ENCODE results near the gene USH1G.
"Not testable (repeated sequence)": the region's sequence is repeated elsewhere in the genome, so short reads cannot be mapped to it uniquely, and the experiment has no call there.

USH1G gene

DNA sequence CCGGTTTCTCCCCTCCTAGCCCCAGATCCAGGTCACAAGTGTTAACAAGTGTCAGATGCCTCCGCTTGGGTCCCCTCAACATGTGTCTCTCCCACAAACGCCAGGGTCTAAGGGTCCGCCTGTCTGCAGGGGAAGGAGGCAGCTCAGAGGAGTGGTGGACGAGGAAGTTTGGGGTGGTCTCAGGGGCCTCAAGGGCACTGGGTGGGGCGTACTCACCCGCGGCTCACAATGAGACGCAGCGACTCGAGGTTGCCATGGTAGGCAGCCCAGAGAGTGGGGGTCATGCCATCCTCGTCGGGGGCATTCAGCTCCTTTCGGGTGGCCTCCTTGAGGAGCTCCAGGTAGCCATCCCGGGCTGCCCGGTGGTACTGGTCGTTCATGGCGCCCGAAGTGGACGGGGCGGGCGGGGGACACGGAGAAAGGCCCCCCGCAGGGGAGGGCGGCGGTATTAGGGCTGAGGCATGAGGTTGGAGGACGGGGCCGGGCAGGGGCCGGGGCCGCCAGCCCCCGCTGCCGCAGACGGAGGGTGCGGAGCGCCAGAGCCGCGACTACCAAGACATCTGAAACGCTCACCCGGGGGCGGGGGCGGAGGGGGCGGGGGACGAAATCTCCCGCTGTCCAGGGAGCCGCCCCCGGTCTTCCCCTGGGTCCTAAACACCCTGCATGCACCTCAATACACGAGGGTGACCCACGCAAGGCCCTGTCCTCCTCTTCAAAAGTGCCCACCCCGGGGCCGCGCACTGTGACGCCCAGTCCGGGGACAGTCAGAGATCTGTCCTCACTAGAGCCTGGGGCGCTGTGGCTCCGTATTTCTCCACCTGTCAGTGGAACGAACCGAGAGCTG lies at the start of gene USH1G:
USH1G (minus strand) TSS at position 562 of the 844 bp plus-strand sequence; CDS start at position 380, 182 bp downstream.
- DNase-seq (ENCODE audit: low spot score), result no peak

DNA sequence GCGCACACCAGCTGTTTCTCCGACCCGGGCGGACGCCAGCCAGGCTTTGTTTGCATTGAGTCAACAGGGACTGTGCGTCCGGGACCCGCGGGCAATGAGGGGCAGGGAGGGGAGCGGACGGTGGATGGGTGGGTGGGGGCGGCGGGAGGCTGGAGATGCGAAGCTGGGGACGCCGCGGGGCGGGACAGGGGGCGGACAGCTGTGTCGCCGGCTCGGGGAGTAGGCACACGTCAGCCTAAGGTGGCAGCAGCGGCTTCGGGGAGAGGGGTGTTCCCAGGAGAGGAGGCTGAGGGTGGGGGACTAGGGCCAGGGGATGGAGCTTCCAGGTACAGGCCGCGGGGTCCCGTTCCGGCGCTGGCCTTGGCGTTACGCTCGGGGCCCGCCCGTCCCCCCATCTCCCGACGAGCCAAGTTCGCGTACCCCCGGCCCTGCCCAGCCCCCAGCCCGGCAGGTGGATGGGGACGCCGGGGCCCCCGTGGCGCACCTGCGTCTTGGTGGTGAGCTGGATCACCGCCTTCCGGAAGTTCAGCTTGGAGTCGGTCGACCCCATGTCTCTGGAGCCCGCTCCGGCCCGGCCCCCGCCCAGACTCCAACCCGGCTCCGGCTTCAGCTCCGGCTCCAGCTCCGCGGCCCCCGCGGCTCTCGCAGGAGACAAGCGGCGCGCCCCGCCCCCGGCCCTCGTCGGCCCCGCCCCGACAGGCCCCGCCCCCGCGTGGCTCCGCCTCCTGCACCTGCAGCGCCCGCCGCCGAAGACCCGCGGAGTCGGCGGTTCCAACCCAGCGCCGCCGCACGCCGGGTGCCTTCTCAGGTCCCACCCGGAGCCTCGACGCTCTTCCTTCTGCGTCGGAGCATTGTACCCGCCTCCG lies 49.3 kb upstream of the USH1G start, which contains the start of gene HID1:
HID1 (minus strand) TSS at position 653 of the 866 bp plus-strand sequence; CDS start at position 550, 103 bp downstream.
- peak; percentile 58 for DNase-seq (ENCODE audit: low spot score)

DNA sequence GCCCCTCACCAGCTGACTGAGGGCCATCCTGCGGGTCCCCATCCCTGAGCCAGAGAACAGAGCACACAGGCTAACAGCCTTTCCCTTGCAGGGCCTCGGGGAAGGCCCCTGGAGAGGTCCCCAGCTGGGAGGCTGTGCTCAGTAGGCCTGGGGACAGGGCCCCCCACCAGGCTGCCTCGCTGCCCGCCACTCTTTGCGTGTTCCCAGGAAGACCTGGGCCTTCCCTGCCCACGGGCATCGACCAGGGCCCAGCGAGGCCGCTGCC lies 48.7 kb upstream of the USH1G start:
- no peak for DNase-seq (ENCODE audit: low spot score)

DNA sequence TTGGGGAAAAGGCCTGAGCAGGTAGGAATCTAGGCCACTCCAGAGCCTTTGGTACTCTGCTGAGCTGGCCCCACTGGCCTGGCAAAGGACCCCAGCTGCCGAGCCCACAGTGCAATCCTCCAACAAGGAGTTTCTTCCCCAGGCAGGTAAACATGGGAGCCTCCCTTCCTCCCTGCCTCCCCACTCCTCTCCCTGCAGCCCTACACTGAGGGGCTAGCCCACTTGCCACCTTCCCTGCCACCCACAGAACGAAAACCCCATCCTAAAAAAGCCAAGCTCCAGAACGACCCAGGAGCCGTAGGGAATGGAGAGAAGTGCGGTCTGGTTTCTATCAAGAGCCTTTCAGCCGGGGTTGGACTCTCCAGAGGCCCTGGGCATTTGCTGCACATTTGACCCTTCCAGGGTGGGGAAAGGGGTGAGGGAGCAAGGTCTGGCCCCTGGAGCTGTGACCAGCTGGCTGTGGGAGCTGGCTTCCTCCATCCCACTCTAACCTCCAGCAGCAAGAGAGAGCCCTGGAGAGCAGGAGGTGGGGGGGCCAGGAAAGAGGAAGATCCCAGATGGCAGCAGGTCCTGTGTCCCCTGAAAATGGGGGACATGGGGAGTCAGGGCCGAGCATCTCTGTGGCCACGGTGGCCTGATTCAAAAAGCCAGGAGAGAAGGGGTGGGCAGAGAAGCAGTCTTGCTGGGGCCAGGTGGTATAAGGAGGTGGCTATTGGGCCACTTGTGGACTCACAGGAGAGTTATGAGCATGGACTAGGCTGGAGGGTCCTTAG lies 48.2 kb upstream of the USH1G start:
- no peak for DNase-seq (ENCODE audit: low spot score)

DNA sequence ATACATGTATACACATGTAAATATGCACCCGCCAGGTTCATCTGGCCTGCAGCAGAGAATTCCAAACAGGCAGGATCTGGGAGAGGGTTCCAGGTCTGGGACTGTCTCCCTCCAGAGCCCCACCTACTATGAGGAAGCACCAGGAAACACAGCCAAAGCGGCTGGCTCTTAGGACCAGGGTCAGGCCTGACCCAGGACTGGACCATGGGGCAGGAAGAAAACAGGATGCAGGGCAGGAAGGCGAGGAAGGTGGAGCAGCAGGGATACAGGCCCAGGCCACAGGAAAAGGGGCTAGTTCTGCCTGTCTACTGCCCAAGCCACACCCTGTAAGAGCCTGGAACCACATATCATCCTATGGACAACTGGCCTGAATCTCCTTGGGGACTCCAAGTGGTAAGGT lies 47.3 kb upstream of the USH1G start:
- no peak for DNase-seq (ENCODE audit: low spot score)

DNA sequence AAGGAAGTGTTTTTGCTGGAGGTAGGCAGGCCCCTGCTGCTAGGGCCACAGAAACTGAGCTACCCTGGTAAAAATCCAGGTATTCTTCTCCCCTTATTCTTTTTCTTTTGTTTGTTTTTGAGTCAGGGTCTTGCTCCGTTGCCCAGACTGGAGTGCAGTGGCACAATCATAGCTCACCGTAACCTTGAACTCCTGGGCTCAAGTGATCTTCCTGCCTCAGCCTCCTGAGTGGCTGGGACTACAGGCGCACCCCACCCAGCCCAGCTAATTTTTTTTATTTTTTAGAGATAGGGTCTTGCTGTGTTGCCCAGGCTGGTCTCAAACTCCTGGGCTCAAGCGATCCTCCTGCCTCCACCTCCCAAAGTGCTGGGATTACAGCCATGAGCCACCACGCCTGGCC lies 46.4 kb upstream of the USH1G start:
- DNase-seq (ENCODE audit: low spot score), result not testable (repeated sequence)

DNA sequence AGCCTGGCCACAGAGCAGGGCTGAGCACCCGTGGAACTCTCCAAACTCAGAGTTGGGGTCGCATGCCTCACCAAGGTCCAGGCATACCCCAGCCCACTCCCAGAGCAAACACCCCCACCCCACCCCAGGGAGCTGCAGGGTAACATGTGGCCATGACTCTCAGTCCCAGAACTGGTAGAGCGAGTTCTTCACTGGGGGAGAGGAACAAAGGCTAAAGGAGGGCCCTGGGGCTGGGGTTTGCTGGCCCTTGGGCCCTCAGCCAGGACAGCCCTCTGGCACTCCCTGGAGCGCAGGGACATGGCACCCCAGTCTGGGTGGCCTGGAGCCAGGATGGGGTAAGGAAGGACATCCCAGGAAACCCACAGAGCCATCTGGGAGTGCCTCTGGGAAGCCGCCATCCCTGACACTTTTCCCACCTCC lies 45.3 kb upstream of the USH1G start:
- DNase-seq (ENCODE audit: low spot score), result no peak

DNA sequence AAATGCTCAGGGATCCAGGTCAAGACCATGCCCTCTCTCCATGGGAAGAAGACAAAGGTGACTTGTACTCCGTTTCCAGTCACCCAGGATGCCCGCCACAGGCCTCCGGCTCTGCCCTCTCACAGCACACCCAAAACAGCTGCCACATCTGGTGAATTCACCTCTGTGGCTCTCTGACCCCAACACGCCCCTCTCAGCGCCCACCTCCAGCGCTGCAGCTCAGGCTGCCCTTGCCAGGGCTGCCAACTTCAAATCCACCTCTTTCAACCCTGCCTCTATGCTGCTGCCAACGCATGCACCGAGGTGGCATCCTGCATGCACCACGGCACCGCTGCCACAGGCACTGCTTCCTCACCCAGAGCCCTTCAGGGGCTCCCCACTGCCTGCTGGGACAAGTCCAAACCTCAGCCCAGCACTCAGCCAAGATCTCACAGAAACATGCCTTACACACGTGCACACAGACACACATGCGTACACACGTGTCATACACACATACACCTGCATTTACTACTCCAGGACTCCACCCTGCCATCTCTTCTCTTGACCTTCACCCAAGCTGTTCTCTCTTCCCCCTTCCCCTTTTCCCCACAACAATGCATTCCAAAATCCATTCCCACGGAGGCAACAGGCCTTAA lies 42.0 kb upstream of the USH1G start:
- no peak for DNase-seq (ENCODE audit: low spot score)

DNA sequence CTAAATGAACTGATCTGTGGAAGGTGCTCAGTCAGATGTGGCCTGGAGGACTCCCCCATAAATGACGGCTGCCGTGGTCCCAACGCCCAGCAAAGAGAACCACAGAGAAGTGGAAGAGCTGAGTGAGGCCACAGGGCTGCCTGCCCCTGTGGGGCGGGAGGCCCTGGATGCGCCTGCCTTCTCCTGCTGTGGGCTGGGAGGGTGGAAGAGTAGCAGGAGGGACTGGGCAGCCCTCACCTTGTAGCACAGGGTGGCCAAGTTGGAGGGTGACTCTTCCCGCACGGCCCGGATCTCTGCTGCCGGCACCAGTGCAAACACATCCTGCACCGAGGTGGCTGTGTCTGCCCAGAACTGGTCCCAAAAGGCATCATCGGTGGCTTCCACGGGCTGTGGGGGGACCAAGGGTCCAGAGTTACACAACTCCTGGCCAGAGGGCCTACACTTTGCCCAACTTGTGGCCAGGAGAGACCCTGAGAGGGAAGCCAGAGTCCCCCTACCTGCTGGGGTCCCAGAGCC lies 41.2 kb upstream of the USH1G start:
- DNase-seq (ENCODE audit: low spot score), result no peak

DNA sequence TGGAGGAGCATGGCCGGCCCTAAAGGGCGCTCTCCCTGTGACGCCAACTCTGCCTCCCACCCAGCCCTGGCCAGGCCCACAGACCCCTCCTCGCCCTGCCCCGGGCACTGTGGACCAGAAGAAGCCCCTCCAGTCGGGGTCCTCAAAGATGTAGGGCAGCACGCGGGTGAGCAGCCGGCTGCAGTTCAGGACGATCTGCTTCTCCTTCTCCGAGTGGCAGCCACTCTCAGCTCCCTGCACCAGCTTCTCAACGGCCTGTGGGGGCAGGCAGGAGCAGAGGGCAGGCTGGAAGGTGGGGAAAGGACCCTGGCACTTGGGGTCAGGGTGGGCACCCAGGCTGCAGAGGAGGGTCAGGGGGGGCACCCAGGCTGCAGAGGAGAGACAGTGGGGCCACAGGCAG lies 40.6 kb upstream of the USH1G start:
- DNase-seq (ENCODE audit: low spot score), result no peak

DNA sequence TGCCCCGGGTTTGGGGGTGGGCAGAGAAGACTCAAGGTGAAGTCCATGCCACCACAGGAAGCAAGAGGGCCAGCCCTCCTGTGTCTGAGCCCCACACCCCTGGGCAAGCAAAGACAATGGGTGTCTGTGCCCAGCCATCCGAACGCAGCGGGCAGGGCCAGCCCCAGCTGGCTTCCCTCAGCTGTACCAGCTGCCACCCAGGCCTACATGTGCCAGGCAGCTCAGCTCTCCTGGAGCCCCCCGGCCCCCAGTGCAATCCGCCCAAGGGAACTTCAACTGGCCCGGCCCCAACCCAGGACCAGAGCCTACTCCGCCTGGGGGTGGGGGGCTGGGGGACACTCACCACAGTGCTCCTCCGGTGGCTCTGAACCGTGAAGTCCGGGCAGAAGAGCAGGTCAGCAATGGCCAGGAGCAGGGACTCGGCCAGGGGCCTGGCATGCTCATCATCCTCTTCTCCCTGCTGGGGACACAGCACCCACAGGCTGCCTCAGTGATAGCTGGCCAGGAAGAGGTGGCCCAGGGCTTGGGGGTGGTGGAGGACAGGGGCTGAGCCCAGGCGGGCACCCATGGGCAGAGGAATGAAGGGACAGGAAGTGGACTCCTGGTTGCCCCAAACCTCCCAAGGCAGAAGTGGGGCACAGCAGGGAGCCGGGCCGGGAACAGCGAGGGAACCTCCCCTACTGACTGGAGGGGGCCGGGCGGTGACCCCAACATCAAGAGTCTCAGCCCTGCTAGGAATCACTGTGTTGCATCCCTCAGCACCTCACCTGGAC lies 39.8 kb upstream of the USH1G start:
- no peak for DNase-seq (ENCODE audit: low spot score)

DNA sequence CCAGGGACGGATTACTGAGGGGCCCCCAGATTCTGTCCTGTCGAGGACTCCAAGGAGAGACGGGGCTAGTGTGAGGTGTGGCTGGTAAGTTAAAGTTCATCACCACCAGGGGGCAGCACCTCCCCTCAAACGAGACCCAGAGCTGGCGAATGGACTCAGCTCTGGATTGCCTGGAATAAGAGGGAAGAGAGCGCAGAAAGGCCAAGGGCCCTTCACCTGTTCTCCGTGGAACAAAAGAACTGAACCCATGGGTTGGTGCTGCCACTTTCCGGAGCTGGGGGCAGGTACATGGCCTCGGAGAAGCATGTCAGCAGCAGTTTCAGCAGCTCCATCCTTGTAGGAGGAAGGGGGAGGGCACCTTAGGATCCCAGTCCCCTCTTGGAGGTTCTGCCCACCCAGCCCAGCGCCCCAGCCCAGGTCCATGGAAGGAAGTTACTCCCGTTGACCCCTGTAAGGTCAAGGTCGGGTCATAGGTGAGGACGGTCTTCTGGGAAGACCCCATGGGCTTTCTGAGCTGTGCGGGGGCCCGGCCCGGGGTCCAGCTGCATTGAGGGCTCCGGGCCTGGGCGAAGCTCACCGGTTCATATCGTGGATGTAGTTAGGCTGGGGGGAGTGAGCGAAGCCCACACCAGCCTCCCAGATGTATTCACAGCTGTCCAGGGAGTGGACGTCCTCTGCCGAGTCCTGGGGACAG lies 38.7 kb upstream of the USH1G start:
- DNase-seq (ENCODE audit: low spot score), result peak; percentile 83

DNA sequence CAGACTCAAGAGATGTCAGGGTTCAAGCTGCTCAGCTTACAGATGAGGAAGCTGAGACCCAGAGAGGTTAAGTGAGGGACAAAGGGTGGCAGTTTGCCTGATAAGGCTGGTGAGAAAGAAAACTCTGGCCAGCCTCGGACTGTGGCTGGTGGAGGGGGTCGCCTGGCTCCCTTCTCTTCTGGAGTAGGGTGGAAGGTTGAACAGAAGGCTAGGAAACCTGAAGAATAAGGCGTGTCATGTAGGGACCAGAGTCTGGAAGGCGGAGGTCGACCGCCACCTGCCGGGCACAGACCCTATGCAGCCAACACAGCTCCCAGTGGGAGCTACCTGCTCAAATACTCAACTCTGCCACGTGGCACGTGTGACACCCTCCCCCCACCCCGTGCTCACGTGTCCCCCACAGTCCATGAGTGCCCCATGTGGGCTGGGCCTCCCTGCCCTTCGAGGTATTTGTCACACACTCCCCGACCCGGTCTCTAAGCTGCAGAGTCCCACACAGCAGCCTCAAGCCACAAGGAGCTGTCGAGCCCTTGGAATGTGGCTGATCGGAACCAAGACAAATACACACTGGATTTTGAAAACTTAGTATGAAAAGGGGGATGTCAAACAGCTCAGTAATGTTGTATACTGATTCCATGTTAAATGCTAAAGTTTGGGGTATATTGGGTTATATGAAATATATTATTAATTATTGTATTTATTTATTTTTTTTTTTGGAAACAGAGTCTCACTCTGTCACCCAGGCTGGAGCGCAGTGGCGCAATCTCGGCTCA lies 37.7 kb upstream of the USH1G start:
- DNase-seq (ENCODE audit: low spot score), result no peak

DNA sequence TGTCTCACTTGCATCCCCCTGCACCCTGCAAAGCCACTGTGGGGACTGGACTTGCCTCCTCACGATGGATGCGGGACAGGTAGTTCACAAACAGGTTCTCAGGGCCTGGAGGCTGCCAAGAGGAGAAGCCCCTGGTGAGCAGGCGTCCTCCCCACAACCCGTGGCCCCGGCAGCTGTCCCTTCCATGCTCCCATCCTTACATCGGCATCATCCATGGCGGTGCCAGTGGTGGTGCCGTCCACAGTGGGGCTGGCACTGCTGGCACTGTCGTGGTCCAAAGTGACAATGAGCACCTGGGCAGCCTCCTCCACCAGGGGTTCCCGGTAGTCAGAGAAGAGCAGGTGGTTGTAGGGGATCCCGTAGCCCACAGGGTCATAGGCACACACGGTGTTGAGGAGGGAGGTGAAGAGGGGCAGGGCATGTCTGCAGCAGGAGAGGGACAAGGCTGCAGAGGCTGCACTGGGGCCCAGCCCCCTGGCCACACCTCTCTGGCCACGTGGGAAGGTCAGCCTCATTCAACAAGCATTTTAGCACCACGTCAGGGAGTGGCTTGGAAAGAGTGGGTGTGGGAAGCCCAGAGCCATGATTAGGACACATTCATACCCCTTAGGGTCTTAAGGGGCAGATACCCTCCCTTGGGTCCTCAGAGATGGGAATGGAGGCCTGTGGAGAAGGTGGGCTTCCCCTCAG lies 36.9 kb upstream of the USH1G start:
- DNase-seq (ENCODE audit: low spot score), result peak; percentile 40

DNA sequence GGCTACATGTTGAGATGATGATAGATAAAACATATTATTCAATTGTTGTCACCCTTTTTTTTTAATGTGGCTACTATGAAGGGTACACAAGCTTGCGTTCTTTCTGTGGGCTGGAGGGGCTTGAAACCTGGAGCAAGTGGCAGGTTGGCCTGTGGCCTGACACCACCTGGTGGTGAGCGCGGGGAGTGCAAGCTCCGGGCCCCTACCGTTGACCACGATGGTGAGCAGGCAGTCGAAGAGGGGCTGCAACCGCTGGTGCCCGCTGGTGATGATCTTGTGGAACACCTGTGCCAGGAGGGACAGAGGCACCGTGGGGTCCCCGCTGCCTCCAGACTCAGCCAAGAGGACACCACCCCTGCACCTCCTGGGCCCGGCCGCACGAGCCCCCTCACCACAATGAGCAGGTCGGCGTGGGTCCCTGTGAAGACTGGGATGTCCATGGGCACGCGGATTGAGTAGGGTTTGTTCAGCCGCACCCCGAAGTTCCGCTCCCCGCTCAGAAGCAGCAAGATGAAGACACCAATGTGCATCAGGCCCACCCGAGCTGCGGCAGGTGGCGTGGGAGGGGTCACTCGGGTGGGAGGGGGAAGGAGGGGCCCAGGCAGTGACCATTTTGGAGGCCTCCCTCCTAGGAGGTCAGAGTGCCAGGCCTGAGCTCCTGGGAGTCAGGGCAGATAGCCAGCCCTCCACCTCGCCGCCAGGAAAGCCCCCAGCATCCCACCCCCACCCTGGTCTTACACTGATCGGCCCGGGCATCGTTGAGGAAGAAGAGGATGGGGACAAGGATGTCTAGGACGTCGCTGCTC lies 35.1 kb upstream of the USH1G start:
- DNase-seq (ENCODE audit: low spot score), result peak; percentile 49

DNA sequence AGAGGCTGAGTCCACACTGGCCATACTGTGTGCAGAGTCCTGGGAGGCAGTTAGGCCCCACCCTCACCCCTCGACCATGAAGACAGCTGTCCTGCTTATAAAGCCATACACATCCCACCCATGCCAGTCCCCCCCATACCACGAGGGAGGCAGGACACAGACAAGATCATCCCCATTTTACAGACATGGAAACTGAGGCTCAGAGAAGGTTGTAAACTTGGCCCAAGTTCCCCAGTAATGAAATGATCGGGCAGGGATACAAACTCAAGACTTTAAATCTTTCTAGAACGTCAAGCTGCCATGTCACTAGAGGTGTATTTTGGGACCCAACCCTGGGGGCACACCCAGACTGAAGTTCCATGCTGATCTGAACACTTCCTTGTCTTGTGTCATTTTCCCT lies 33.0 kb upstream of the USH1G start:
- no peak for DNase-seq (ENCODE audit: low spot score)

DNA sequence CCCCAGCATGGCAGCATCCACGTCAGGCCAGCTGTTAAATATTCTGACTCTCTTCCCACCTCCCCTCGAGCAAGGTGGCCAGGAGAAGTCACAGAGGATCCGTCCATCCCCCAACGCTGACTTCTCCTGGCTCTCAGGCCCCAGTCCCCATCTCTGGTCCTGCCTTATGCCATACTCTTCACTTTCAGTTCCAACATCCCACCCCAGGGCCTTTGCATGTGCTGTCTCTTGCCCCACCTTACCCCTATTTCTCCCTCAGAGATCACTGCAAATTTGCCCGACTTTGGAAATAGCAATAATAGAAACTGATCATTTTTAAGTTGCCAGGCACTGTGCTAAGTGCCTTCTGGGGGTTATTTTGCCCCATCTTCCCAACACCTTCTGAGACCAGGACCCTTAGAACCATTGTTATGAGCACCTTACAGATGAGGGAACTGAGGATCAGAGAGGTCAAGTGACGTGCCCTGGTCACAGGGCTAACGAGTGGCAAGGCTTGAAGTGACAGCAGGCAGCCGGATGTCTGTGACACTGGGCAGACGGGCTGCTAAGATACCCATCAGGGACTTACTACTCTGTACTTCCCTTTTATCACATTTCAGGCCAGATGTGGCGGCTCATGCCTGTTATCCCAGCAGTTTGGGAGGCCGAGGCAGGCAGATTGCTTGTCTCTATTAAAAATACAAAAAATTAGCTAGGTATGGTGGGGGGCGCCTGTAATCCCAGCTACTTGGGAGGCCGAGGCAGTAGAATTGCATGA lies 31.8 kb upstream of the USH1G start:
- no peak for DNase-seq (ENCODE audit: low spot score)

Data from RKO (cell line).